Endothelial cell (in vitro differentiated cells): Measurements from ENCODE around the gene CNN2. TPM values are rescaled to one million over a fixed set of nuclear protein-coding genes. Genes with fewer than 3 reads are reported as not detected.

Experiments used
- DNase-seq: peaks from one replicate; pipeline ENCODE4 v3.0.0; 2021; ENCODE audit warnings: low spot score
- H3K27ac Mint-ChIP-seq: one replicate; pipeline ENCODE4 v1.8.0; 2021; ENCODE audit warnings: mixed read lengths, inconsistent platforms; ENCODE audit not compliant: unreplicated experiment
- H3K27me3 Mint-ChIP-seq: one replicate; pipeline ENCODE4 v1.8.0; 2021; ENCODE audit warnings: mild to moderate bottlenecking, moderate library complexity, mixed read lengths, inconsistent platforms; ENCODE audit not compliant: unreplicated experiment
- H3K36me3 Mint-ChIP-seq: one replicate; pipeline ENCODE4 v1.8.0; 2021; ENCODE audit warnings: mild to moderate bottlenecking, low read depth, mixed read lengths, inconsistent platforms; ENCODE audit not compliant: unreplicated experiment
- H3K4me1 Mint-ChIP-seq: one replicate; pipeline ENCODE4 v1.8.0; 2021; ENCODE audit warnings: mild to moderate bottlenecking, mixed read lengths, inconsistent platforms; ENCODE audit not compliant: unreplicated experiment
- H3K4me3 Mint-ChIP-seq: one replicate; pipeline ENCODE4 v1.8.0; 2021; ENCODE audit warnings: mild to moderate bottlenecking, mixed read lengths, inconsistent platforms; ENCODE audit not compliant: unreplicated experiment
- H3K9me3 Mint-ChIP-seq: one replicate; pipeline ENCODE4 v1.8.0; 2021; ENCODE audit warnings: mixed read lengths, inconsistent platforms; ENCODE audit not compliant: unreplicated experiment
- CTCF ChIP-seq: fragments of 200-600 bp; sonication (generic); IDR thresholded peaks from one replicate; pipeline ENCODE4 v1.5.0; 2021; ENCODE audit warnings: antibody characterized with exemption; ENCODE audit not compliant: unreplicated experiment
- total RNA-seq: library from RNA; stranded (reverse); fragmentation: NEBNext Ultra II Directional; extraction: Animal tissue kit (Norgen Biotek cat#: 25700); gene quantifications from one replicate; pipeline ENCODE4 v1.2.1, GENCODE V29; 2021; ENCODE audit not compliant: unreplicated experiment

Gene CNN2
- total RNA-seq, 1 donor from 2014 or later: 456 TPM

- H3K4me3 Mint-ChIP-seq: no peak overlapping the region
- no peaks in the 10 kb centered on the region for H3K9me3 Mint-ChIP-seq
- DNase-seq: no peak
- H3K36me3 Mint-ChIP-seq: peaks cover 20% of the 10 kb centered on the region
- H3K27ac Mint-ChIP-seq: no peak overlapping the region
- H3K27me3 Mint-ChIP-seq: peaks cover 28% of the 10 kb centered on the region
- peaks cover 17% of the 10 kb centered on the region for H3K4me1 Mint-ChIP-seq
- no peak for TF ChIP-seq CTCF
These were observed 15.7 kb downstream of the CNN2 start for GRCh38 chr19:1041835-1042685.

- no peak for TF ChIP-seq CTCF
- Mint-ChIP-seq H3K27ac (no peak overlapping the region), H3K36me3 (peaks cover 14% of the 10 kb centered on the region), H3K4me3 (no peak overlapping the region), H3K27me3 (peaks cover 23% of the 10 kb centered on the region), H3K9me3 (no peaks in the 10 kb centered on the region), H3K4me1 (peaks cover 14% of the 10 kb centered on the region)
- DNase-seq: no peak
These were observed 16.5 kb downstream of the CNN2 start for GRCh38 chr19:1042689-1043511.

- Mint-ChIP-seq H3K36me3 (no peaks in the 10 kb centered on the region), H3K4me3 (no peak overlapping the region), H3K4me1 (peaks cover 2% of the 10 kb centered on the region), H3K27me3 (peaks cover 10% of the 10 kb centered on the region), H3K27ac (no peak overlapping the region), H3K9me3 (no peaks in the 10 kb centered on the region)
- no peak for DNase-seq
- TF ChIP-seq CTCF: no peak
These were observed 18.8 kb downstream of the CNN2 start for GRCh38 chr19:1045247-1045603.

GRCh38 chr19:1046117-1046626 is 19.8 kb downstream of the CNN2 start:
- no peak for DNase-seq
- no peak for TF ChIP-seq CTCF
- no peaks in the 10 kb centered on the region for H3K4me1 Mint-ChIP-seq
- no peak overlapping the region for H3K27ac Mint-ChIP-seq
- no peaks in the 10 kb centered on the region for H3K36me3 Mint-ChIP-seq
- H3K9me3 Mint-ChIP-seq: no peaks in the 10 kb centered on the region
- H3K4me3 Mint-ChIP-seq: no peak overlapping the region
- peaks cover 10% of the 10 kb centered on the region for H3K27me3 Mint-ChIP-seq
